Stimulated activated CD4-positive, alpha-beta T cell treated with anti-CD3 and anti-CD28 coated beads, TNF-alpha, amount 100 ng/mL, for 1 hour (primary cell): ENCODE measurements around the gene PTGER1.
"Not testable (repeated sequence)": the region's sequence is repeated elsewhere in the genome, so short reads cannot be mapped to it uniquely, and the experiment has no call there.

Experiments used
- DNase-seq, 3 donors: peaks; one replicate each; pipeline ENCODE4 v3.0.0-alpha.2; 2020; ENCODE audit warnings: low read depth in 3 of 3, low spot score in 1 of 3

PTGER1 gene

DNA sequence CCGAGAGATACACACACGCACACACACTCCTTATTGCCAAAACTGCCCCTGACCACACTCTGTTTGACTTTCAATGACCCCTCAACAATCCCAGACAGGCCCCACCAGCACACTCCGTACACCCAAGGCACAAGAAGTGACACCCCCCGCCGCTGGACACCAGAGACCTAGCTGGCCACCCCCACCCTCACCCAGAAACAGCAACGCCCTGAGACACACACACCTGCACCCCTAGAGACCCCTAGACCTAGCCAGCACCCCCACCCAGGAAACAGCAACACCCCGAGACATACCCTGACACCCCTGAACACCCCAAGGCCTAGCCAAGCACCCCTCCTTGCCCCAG lies 1.1 kb upstream of the PTGER1 start:
- no peak for DNase-seq

DNA sequence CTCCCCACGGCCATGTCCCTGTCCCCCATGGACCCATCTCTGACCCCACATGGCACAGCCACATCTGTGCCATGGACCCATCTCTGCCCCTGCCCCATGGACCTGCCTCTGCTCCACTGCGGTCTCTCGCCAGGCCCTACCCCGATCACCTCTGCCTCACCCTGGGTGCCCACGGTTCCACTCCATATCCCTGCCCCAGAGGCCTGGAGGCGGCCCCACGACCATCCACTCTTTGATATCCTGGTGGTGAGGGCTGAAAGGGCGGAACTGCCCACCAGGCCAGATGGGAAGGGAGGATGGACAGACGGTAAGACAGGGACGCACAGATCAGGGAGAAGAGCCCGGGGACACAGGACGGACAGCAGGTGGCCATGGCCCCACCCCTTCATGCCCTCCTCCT lies 327 bp downstream of the PTGER1 start:
- no peak for DNase-seq

DNA sequence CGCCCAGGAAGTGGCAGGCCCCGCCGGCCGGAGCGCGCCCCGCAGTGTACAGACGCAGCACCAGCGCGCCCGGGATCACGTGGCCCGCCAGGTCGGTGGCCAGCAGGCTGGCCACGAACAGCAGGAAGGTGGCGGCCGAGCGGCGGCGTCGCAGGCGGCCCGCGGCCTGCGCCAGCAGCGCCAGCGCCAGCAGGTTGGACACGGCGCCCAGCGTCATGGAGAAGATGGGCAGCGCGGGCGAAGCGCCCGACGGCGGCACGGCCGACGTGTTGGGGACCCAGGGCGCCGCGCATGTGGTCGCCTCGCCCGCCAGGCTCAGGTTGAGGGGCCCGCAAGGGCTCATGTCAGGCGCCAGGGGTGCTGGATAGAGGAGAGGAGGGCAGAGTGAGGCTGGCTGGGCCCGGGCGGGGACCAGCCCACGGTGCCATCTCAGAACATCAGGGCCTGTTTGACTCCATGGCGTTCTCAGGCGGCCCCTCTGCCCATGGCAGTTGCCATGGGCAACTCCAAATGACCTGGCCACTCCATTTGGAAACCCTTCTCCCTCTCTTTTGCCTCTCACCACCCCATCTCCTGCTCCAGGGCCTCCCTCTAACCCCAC lies 1.1 kb downstream of the PTGER1 start:
- no peak for DNase-seq

DNA sequence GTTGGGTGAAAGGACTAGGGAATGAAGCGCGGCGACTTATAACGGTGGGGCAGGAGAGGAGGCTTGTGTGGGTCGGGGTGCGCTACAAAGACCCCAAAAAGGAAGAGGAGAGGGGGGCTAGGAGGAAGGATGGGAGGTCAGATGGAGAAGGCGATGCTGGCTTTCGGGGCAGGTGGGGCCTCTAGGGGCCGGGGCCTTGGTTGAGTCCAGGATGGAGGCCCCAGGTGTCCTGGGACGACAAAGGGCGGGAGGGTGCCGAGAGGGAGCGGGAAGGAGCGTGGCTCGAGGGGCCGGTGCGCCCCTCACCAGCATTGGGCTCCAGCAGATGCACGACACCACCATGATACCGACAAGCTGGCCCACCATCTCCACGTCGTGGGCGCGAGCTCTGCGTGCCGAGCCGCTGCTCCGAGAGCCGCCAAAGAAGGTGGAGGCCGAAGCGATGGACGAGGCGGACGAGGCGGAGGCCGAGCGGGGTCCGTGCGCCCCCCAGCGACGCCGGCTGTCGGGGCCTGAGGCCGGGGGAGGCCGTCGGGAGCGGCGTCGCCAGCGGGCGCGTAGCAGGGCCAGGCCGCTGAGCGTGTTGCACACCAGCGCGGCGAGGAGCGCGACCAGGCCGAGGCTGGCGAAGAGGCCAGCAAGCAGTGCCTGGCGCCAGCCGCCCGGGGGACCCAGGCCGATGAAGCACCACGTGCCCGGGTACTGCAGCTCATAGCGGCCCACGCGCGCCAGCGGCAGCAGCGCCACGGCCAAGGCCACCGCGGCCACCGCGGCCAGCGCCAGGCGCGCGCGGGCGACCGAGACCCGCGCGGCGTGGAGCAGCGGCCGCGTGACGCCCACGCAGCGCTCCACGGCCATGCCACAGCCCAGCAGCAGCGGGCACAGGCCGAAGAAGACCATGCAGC lies 1.8 kb downstream of the PTGER1 start:
- DNase-seq: no peak

DNA sequence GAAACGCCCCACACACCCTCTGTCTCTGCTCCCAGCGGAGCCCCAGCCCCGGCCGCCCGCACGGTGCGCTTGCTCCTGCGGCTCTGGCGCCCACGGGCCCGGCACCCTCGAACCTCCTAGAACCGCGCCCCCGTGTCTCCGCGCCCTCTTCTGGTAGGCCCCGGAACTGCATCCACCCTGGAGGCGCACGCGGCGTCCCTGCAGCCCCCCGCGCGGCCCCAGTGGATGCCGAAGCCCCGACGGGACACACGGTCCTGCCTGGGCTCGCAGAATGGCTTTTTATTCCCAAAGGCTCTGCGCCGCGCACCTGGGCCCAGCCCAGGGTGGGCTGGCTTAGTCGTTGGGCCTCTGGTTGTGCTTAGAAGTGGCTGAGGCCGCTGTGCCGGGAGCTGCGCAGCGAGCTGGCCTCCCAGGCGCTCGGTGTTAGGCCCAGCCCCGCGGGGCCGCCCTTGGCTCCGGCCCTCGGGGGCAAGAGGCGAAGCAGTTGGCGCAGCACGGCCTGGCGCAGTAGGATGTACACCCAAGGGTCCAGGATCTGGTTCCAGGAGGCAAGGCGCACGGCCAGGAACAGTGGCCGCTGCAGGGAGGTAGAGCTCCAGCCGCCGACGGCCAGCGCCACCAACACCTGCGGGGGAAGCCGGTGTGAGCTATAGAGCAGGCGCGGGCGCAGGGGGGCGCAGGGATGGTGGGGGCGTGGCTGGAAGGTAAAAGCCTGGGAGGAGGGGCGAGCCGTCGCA lies 2.8 kb downstream of the PTGER1 start:
- peak; percentile 46 to 92 (median 68) for DNase-seq

DNA sequence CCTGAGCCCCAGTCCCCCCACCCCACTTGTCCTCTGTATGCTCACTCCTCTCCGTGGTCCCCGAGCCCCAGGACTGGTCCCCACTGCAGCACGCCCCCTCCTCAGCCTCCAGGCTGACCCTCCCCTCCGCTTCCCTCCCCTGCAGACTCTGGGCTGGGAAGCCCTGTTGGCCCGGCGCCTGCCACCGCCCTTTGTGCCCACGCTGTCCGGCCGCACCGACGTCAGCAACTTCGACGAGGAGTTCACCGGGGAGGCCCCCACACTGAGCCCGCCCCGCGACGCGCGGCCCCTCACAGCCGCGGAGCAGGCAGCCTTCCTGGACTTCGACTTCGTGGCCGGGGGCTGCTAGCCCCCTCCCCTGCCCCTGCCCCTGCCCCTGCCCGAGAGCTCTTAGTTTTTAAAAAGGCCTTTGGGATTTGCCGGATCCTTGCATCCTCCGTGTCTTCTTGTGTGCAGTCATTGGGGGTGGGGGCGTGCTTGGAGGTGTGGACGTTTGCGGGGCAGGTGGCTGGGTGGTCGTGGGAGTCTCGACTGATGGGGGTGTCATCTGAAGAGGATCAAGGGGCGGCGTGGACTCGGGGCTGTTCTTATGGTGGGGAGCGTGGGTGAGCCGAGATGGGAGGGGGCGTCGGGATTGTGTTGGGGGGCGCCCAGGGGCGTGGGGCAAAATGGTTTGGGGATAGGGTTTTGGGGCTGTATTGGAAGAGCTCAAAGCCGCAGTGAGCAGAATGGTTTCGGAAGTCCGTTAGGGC lies 3.5 kb downstream of the PTGER1 start:
- DNase-seq: no peak

DNA sequence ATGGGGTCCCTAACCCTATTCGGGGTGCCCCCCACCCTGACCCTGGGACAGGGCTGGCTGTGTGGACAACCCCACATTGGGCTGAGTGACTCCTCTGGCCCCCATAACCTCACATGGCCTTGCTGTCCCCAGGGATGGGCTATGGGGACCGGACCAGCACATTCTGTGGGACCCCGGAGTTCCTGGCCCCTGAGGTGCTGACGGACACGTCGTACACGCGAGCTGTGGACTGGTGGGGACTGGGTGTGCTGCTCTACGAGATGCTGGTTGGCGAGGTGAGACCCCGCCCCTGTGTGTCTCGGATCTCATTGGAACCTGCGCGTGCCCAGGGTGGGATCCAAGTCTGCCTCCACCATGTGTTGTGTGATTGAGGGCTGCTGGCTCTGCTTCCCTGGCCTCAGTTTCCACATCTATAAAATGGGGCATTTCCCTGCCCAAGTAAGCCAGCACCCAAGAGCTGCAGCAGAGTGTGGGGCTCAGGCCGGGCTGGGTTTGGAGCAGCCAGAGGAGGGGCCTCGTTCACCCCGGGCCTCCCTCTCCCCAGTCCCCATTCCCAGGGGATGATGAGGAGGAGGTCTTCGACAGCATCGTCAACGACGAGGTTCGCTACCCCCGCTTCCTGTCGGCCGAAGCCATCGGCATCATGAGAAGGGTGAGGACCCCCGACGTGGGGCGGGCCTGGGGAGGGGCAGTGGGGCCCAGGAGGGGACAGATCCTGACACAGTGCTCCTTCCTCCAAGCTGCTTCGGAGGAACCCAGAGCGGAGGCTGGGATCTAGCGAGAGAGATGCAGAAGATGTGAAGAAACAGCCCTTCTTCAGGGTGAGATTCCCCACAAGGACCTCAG lies 4.9 kb downstream of the PTGER1 start:
- DNase-seq: no peak

DNA sequence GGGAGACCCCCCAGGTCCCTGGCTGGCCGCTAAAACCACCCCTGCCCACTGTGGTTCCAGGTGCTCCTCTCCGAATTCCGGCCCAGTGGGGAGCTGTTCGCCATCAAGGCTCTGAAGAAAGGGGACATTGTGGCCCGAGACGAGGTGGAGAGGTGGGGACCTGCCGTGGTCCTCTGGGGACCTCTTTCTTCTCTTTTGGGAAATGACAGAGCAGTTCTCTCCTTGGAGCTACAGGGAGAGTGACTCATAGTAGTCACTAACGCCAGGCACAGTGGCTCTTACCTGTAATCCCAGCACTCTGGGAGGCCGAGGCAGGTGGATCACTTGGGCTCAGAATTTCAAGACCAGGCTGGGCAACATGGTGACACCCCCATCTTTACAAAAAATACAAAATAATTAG lies 7.3 kb downstream of the PTGER1 start:
- DNase-seq: no peak

DNA sequence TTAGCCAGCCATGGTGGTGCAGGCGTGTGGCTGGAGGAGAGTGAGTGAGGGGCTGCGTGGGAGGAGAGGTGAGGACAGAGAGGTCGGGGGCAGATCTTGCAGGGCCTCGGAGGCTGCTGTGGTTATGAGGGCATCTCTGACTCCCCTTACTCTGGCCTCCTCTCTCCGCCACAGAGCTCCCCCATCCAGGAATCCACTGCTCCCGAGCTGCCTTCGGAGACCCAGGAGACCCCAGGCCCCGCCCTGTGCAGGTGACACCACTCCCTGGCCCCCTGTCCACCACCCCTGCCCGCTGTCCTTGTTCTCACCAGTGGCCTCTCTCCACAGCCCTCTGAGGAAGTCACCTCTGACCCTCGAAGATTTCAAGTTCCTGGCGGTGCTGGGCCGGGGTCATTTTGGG lies 7.8 kb downstream of the PTGER1 start:
- DNase-seq: no peak

DNA sequence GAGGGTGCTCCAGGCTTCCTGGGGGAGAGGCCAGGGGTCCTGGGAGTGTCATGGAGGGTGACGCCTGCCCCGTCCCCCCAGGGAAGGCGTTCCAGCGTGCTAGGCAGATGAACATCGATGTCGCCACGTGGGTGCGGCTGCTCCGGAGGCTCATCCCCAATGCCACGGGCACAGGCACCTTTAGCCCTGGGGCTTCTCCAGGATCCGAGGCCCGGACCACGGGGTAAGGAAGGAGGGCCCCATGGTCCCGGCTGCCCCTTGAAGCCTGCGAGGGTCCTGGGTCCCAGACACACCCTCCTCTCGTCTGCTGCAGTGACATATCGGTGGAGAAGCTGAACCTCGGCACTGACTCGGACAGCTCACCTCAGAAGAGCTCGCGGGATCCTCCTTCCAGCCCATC lies 11.4 kb downstream of the PTGER1 start:
- DNase-seq: no peak

DNA sequence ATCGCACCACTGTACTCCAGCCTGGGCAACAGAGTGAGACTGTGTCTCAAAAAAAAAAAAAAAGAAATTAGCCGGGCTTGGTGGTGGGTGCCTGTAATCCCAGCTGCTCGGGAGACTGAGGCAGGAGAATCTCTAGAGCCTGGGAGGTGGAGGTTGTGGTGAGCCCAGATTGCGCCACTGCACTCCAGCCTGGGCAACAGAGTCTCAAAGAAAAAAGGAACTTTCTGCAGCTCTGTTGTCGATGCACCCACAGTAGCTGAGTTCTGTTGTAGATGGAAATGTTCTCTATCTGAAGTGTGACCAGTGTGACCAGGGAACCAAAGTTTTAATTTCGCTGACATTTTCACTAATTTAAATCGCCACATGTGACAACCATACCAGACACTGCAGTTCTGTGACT lies 12.8 kb downstream of the PTGER1 start:
- DNase-seq: not testable (repeated sequence)

DNA sequence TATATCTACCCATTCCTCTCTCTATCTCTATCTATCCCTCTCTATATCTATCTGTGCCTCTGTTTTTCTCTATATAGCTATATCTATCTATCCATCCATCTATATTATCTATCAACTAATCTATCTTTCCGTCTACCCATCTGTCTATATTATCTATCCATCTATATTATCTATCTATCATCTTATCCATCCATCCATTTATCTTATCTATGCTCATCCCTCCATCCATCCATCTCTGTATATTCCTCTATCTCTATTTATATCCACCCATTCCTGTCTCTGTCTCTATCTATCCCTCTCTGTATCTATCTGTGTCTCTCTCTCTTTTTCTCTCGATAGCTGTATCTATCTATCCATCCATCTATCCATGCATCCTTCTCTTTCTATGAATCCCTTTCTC lies 14.2 kb downstream of the PTGER1 start:
- DNase-seq: no peak

DNA sequence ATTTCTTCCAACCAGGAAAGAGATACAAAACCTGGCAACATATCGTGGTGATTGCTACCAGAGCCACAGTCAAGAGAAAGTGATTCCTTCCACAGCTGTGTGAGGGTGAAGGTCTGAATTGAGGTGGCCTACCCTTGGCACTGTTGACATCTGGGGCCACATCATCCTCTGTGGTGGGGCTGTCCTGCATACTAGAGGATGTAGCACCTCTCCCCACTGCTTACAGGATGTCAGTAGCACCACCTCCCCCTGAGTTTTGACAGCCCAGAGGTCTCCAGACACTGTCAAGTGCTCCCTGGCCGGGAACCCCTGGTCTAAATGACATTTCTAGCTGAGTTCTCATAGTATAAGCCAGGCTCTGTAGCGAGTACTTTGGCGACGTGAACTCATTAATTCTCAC lies 15.5 kb downstream of the PTGER1 start:
- no peak for DNase-seq

DNA sequence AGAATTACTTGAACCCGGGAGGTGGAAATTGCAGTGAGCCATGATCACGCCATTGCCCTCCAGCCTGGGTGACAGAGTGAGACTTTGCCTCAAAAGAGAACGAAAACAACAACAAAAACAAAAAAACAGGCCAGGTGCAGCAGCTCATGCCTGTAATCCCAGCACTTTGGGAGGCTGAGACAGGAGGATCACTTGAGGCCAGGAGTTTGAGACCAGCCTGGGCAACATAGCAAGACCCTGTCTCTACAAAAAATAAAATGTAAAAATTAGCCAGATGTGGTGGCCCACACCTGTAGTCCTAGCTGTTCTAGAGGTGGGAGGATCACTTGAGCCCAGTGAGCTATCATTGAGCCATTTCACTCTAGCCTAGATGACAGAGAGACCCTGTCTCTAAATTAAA lies 22.9 kb downstream of the PTGER1 start:
- not testable (repeated sequence) for DNase-seq

DNA sequence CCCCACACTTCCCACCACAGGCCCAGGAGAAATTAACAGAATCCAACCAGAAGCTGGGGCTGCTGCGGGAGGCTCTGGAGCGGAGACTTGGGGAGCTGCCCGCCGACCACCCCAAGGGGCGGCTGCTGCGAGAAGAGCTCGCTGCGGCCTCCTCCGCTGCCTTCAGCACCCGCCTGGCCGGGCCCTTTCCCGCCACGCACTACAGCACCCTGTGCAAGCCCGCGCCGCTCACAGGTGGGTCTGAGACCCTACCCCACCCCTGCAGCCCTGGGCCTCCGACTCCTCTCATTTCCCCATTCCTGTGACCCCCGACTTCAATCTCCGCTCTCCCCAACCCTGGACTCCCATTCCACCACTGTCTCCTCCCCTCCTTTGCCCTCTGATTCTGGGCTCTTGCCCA lies 24.3 kb downstream of the PTGER1 start:
- no peak for DNase-seq

DNA sequence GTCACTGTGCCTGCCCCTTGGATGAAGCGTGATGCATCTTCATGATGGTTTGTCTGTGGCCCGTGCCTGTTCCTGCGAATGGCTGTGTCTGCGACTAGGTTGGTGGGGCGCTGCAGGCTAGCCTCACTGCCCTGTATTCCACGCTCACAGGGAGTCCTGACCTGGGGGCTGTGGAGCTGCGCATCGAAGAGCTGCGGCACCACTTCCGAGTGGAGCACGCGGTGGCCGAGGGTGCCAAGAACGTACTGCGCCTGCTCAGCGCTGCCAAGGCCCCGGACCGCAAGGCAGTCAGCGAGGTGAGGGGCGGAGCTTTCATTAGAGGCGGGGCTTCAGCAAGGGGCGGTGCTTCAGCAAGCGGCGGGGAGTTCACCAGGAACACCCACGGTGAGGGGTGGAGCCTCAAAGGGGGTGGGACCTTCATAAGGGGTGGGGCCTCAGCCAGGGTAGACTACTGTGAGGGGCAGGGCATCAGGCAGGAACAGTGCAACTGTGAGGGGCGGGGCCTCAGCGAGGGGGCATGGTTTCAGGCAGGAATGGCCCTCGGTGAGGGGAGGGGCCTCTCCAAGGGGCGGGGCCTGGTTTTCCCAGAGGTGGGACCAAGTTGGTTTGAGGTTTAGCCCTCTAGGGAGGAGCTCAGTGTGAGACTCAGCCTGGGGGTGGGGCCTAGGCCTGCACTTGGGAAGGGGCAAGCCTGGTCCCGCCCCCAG lies 24.8 kb downstream of the PTGER1 start:
- peak in 1 of 3 donors; percentile 50 for DNase-seq

DNA sequence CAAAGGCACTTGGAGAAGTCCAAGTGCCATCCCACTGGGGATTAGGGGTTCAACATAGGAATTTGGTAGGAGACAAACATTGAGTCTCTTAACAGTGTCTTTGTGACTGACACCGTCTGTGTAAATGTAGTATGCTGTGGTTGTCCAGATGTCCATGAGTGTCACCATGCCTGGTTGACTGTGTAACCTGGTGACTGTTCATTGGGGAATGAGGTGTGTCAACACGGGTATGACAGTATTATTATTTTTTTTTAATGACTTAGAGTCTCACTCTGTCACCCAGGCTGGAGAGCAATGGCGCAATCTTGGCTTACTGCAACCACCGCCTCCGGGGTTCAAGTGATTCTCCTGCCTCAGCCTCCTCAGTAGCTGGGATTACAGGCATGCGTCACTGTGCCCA lies 25.8 kb downstream of the PTGER1 start:
- DNase-seq: no peak

DNA sequence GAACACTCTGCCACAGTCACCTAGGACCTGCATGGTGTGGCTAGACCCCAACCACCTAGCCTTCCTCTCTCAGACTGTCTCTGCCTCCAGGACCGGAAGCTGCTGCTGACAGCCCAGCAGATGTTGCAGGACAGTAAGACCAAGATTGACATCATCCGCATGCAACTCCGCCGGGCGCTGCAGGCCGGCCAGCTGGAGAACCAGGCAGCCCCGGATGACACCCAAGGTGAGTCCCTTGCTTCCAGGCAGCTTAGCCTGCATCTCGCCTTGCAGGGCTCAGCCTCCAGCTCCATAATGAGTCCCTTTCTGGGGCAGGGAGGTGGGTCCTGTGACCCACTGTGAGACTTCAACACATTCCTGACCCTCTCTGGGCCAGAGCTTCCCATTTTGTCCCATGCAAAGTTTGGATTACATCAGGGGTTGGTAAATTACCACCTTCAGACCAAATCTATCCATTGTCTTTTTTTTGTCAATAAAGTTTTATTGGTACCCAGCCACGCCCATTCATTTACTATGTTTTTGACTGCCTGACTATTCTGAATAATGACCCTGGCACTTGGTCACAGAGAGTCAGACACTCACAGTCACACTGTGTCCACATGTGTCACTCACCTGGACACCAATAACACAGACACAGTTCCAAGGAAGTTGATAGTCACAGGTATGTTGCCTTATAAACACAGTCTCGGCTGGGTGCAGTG lies 28.7 kb downstream of the PTGER1 start:
- no peak for DNase-seq

DNA sequence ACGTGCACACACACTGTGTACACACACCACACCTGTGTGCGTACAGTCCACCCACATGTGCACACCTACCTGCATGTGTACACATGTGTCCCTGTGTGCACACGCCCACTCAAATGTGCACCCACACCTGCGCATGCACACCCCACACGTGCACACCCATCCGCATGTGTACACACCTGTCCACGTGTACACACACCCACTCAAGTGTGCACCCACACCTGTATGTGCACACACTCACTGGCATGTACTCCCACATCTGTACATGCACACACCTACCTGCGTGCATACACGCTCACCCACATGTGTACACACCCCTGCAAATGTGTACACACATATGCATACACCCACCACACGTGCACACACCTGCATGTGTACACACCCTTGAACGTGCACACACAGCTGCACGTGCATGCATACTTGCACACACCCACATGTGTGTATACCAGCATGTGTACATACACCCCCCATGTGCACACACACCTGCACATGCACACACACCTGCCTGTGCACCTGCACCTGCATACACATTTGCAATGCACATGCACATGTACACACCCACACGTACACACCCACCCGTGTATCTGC lies 31.4 kb downstream of the PTGER1 start:
- DNase-seq: no peak
